ENCODE measurements around the gene SCAMP1. TPM values are rescaled to one million over a fixed set of nuclear protein-coding genes. Genes with fewer than 3 reads are reported as not detected.

SCAMP1 gene
- total RNA-seq, 6 experiments from 2014 or later: 10.4 to 18.4 (median 11.1) TPM

- no peaks in the 10 kb centered on the region for H3K9me3 ChIP-seq
- no peak overlapping the region for H3K27ac ChIP-seq
- intact Hi-C loops (cut with DNase I): no loop called here
- ATAC-seq (peak in 2 of 4 donors; percentile 70 to 75), DNase-seq (no peak)
- H3K4me3 ChIP-seq: no peak overlapping the region
- 61% methylated on average over 2 of the region's 2 CpGs for WGBS (ENCODE audit: insufficient coverage, low coverage, low lambda C conversion rate, missing lambda C conversion rate)
- TF ChIP-seq CTCF (IDR thresholded peaks at IDR 0.05): no peak
- no peak for TF ChIP-seq POLR2A (IDR thresholded peaks at IDR 0.05)
- peaks cover 0 to 11% (median 0%) of the 10 kb centered on the region in 4 donors for H3K4me1 ChIP-seq
- no peaks in the 10 kb centered on the region for H3K27me3 ChIP-seq
- H3K36me3 ChIP-seq: no peaks in the 10 kb centered on the region
Measured at GRCh38 chr5:78404682-78405293, 44.4 kb downstream of the SCAMP1 start.

GRCh38 chr5:78405829-78406750, 45.7 kb downstream of the SCAMP1 start:
- DNase-seq: no peak
- no peak overlapping the region for H3K27ac ChIP-seq
- no peak for ATAC-seq
- H3K4me1 ChIP-seq: peaks cover 0 to 7% (median 0%) of the 10 kb centered on the region in 4 donors
- no peak overlapping the region for H3K4me3 ChIP-seq
- TF ChIP-seq POLR2A (IDR thresholded peaks at IDR 0.05) (no peak), CTCF (IDR thresholded peaks at IDR 0.05) (no peak)
- H3K9me3 ChIP-seq: no peaks in the 10 kb centered on the region
- WGBS (ENCODE audit: insufficient coverage, low coverage, low lambda C conversion rate, missing lambda C conversion rate): 66% methylated on average over 5 of the region's 5 CpGs
- intact Hi-C loops (cut with DNase I): no loop called here
- no peaks in the 10 kb centered on the region for H3K36me3 ChIP-seq
- no peaks in the 10 kb centered on the region for H3K27me3 ChIP-seq

- no peak for ATAC-seq
- intact Hi-C loops (cut with DNase I): no loop called here
- Histone ChIP-seq H3K4me3 (no peak overlapping the region), H3K27me3 (no peaks in the 10 kb centered on the region), H3K9me3 (no peaks in the 10 kb centered on the region), H3K4me1 (peaks cover 0 to 7% (median 0%) of the 10 kb centered on the region in 4 donors), H3K36me3 (no peaks in the 10 kb centered on the region), H3K27ac (no peak overlapping the region)
- TF ChIP-seq CTCF (IDR thresholded peaks at IDR 0.05): no peak
- TF ChIP-seq POLR2A (IDR thresholded peaks at IDR 0.05): no peak
- DNase-seq: no peak
Measured at GRCh38 chr5:78407458-78407857, 47.0 kb downstream of the SCAMP1 start.

GRCh38 chr5:78411586-78411985, 51.2 kb downstream of the SCAMP1 start:
- H3K4me1 ChIP-seq: no peaks in the 10 kb centered on the region
- DNase-seq (no peak), ATAC-seq (no peak)
- H3K9me3 ChIP-seq: no peaks in the 10 kb centered on the region
- H3K27ac ChIP-seq: no peak overlapping the region
- H3K4me3 ChIP-seq: no peak overlapping the region
- no peaks in the 10 kb centered on the region for H3K27me3 ChIP-seq
- TF ChIP-seq CTCF (IDR thresholded peaks at IDR 0.05): no peak
- no peak for TF ChIP-seq POLR2A (IDR thresholded peaks at IDR 0.05)
- H3K36me3 ChIP-seq: no peaks in the 10 kb centered on the region
- intact Hi-C loops (cut with DNase I): no loop called here

Data from right lobe of liver (tissue), 6 donors.